HG03045 (cell line): ENCODE measurements around the gene FBXO48.
A peak's percentile ranks its signal among the peaks of the same experiment; 100 is the strongest.

ENCODE experiments used
- ATAC-seq: cut with Tn5 transposase; IDR thresholded peaks from one replicate; pipeline ENCODE4 v1.9.1; 2021; ENCODE audit warnings: mild to moderate bottlenecking, moderate library complexity; ENCODE audit not compliant: unreplicated experiment

Gene FBXO48

DNA sequence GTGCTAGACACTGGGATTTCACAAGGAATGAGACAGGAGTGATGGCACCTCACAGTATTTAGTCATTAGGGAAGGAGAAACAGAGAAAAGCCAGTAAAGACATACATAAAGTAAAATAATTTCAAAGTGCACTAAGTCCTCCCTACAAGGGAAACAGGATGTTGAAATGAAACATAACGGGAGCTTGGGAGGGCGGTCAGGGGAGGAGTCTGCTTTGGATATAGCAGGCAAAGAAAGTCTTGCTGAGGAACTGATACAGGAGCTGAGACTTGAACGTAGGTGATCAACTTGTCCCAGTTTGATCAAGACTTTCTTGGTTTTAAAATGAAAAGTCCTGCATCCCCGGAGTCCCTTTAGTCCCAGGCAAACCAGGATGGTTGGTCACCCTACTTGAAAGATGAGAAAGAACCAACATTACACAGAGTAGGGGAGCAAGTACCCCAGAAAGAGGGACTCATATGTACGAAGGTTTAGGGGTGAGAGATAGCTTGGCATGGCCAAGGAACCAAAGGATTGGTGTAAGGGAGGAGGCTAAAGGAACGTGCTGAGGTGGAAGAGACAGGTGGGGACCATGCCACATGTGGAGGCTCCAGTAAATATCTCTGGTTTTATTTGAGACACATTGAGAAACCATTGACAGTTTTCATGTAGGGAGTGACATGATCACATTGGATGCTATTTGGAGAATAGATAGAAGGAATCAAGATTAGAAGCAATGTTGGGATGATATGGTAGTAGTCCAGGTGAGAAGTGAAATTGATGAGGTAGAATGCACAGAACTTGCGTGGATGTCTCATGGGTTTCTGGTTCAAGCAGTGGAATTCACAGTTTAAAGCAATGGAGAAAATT is 28.4 kb downstream of the FBXO48 start:
- ATAC-seq: no peak

DNA sequence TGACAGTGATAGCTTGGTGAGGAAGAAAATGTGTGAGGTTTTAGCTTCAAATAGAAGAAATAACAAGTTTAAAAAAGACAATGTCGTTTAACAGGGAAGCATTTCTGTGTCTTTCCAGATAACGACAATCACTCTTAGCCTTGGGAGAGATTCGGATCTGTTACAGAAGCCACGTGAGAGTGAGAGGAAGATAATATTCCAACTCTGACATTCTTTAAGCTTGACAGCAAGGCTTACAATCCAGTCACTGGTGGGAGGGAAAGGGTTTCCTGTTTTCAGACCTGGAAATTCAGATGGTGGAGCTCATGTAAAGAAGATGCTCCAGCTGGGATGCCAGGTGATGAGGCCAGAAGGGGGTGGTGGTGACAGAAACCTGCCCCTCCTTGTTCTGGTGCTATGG is 30.8 kb downstream of the FBXO48 start:
- ATAC-seq: no peak

DNA sequence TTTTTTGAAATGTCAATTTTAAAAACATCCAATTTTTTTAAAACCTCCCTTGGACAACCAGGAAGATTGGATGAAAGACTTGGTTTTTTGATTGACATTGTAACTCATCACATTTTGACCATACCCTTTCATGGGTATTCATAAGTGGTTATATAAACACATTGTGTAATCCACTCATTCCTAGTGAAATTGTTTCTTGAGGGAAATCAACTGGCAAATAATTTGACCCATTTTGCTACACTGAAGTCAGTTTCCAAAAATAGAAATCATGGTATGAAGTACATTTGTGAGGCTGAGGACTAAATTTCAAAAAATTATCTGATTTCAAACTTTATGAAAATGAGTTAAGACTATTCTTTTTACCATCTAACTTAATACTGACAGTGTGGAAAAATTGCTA is 31.5 kb downstream of the FBXO48 start:
- ATAC-seq: no peak

DNA sequence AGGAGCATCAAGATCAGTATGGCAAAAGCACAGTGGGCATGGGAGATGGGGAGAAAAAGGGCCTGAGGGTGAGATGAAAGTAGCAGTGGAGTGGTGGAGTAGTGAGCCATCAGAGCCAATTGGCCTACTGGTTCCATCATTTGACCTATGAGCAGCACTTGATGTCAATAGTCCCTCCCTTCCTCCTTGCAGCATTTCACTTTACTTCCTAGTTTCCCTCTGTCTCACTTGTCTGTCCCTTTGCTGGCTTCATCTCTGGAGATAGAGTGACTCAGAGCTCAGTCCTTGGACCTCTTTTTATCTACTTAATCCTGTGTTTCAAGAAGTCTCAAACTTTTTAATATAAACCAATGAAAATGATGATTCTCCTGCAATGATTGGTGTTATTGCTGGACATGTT is 32.1 kb downstream of the FBXO48 start:
- no peak for ATAC-seq

DNA sequence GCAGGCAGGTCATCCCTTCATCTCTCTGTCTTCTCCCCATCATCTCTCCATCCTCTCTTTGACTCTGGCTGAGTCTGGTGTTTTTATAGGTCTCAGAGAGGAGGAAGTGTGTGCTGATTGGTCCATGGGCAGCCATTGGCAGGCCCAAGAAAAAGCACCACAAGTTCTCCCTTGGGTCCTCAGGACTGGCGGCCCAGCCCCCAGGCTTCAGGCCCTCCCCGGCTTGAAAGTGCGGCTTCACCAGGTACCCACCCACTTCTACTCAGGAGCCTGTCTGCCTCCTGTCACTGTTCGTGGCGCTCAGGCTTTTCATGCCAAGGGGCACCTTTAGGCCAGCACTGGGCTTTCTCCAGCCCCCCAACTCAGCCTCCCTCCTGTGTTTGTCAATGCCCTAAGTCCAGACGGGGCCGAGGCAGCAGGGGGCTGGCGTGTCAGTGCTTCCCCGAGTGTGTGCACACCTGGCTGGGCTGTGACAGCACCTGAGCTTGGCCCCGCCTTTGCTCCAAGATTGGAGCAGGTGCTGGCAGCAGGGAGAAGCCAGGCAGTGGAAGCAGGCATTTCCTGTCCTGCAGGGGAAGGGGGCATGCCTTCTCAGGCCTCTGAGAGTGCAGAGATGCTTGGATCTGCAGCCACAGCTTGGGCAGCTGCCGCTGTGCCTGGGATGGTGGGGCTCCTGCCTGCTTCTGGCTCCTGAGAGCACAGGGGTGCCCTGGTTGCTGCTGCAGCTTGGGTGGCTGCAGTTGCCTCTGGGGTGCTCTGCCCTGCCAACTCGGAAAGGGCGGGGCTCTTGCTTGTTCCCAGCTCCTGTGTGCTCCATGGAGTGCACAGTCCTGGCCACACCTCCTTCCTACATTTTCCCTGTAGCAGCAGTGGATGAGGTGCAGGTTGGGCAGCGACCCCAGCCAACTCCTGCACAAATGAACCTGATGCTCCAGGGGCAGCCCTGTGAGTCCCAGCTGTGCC is 34.1 kb downstream of the FBXO48 start:
- no peak for ATAC-seq

DNA sequence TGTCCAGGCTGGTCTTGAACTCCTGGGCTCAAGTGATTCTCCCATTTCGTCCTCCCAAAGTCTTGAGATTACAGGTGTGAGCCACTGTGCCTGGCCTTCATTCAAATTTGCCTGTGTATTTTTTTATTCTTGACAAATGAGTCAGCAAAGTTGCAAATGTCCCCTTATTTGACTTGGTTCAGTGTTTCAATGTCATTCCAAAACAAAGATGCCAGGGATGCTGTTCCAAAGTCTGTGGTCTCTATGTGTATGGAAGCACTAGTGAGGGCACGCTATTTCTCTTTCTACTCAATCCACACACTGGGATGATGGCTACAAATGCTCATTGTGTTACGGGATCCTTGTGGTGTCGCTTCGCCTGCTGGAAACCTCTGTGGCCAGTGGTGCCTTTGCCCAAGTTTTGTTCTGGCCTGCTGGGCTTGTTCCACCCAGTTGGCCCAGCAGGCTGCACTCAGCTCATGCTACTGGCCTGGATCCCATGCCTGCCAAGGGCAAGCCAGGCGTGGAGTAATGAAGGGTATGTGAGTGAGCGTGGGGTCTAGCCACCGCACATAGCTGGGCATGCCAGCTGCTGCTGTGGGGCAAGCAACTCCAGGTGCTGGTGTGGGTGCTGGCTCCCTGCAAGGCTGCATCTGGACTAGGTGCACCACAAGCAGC is 35.6 kb downstream of the FBXO48 start:
- ATAC-seq: no peak

DNA sequence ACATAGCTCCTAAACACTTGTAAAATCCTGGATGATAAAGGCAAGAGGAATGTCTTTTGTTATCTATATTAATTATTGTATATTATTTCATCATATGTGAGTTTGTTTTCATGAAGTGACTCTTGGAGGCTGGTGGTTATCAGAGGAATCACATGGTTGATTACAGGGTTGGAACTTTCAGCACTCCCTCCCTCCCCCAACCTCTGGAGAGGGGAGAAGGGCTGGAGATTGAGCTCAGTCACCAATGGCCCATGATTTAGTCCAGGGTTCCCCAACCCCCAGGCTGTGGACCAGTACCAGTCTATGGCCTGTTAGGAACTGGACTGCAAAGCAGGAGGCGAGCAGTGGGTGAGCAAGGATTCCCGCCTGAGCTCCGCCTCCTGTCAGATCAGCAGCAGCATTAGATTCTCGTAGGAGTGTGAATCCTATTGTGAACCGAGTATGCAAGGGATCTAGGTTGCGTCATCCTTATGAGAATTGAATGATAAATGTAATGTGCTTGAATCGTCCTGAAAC is 37.7 kb downstream of the FBXO48 start:
- no peak for ATAC-seq

DNA sequence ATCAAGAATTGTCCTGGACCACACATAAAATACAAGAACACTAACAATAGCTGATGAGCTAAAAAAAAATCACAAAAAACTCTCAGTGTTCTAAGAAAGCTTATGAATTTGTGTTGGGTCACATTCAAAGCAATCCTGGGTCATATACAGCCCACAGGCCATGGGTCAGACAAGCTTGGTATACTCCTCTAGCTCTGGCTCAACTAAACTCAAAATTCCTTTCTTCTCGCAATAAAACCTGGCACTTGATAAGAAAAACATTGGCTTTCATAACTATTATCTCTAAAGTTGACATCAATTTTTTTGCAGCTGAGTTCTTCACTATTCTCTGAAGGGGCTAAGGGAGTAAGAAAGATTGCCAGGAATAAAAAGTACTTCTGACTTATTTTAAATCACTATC is 38.3 kb downstream of the FBXO48 start:
- no peak for ATAC-seq

DNA sequence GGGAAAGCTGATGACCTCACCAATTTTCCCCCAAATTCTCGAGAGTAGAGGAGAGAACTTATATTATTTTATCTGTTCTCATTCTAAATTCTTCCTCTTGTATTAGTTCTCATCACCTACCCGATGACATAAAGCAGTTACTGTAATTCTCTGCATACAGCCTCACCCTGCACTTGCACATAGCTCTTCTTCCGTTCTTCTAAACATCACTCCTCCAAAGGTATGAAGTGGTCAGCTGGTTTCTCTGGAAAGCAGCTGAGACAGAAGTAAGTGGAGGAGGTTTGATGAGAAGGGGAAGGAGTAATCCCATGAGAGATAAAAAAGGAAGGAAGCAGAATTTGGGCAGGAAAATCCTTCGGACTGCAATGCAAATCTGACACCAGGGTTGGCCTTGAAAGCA is 39.0 kb downstream of the FBXO48 start:
- no peak for ATAC-seq

DNA sequence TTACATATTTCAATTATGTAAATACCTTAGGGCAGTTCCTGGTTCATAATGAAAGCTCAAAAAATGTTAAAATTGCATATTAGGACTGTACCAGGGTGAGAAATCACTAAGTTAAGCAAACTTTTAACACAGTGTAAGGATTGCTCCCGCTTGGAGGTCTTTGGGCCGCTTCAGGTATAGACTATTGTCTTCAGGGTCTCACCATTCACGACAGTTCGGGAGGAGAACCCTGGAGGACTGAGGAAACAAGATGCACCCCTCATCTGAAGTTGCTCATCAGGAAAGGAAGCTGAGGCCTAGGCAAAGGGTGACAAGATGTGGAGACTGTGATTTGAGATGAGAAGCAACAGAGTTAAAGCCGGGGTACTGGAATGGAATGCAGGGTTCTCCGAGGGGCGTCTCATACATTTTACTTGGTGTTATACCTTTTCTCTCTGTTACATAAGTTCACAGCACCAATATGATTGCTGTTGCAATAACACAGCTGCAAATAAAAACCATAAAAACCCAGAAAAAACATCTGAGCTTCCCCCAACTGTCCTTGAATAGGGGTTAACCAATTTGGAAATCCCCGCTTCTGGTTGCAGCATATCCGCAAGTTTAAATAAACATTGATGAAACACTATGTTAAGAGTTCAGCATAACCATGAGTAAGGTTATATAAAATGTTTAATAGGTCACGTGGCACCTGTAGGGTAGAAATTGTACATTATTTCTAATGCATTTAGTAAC is 40.1 kb downstream of the FBXO48 start:
- no peak for ATAC-seq

DNA sequence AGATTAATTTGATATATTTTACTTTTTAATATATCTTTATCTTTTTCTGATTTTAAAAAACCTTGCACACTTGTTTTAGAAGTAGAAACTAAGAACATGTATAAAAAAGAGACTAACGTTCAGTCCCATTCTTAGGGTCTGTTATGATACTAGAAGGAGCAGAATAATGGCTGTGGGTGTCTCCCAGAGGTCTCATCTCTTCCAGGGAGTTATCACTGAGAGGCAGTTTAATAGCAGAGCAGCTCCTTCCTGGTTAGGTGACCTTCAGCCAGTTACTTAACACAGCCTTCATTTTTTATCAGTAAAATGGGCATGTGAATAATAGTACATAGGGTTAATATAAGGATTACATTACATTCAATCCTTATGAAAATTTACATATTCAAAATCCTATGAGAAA is 40.6 kb downstream of the FBXO48 start:
- ATAC-seq: no peak

DNA sequence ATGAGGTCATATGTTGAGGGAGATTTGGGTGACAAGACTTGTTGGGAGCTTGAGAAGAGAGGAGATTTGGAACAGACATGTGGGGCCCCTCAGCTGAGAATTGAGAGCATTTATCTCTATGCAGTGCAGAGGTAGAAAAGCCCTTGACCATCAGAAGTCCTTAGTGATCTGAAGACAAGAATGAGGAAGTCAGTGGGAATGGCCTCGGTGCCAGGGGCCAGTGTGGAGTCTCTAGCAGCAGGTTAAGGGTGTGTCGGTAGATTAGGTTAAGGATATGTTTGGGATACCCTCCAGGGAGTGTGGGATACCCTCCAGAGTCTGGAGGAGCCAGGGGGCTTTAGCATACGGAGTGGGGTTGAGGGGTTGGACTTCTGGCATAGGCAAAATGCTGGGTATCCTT is 41.6 kb downstream of the FBXO48 start:
- no peak for ATAC-seq

DNA sequence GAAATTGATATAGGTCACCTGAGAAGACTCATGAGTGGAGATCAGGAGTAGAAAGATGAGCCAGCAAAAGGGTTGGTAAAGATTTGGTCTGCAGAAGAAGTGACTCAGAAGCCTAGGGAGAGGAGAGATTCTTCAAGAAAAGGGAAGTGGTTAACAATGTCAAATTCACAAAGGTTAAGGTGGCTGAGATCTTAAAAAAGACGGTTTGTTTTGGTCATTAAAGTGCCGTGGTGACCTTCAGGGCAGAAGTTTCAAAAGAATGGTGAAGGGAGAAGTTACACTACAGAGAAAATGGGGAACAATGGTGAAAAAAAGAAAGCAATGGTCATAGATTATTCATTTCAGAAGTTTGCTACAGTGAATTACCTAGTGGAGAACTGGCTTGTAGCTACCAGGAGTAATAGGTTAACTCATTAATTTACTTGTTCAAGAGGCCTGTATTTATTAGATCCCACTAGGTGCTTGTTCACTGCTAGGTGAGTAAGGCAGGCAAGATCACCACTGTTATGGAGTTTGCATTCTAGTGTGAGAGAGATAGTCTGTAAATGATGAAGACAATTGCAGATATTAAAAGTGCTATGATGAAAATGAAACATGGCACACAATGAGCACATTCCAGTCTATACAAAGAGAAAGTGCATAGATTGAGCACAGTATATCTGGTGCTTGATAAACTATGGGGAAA is 43.0 kb downstream of the FBXO48 start:
- ATAC-seq: peak; percentile 73

DNA sequence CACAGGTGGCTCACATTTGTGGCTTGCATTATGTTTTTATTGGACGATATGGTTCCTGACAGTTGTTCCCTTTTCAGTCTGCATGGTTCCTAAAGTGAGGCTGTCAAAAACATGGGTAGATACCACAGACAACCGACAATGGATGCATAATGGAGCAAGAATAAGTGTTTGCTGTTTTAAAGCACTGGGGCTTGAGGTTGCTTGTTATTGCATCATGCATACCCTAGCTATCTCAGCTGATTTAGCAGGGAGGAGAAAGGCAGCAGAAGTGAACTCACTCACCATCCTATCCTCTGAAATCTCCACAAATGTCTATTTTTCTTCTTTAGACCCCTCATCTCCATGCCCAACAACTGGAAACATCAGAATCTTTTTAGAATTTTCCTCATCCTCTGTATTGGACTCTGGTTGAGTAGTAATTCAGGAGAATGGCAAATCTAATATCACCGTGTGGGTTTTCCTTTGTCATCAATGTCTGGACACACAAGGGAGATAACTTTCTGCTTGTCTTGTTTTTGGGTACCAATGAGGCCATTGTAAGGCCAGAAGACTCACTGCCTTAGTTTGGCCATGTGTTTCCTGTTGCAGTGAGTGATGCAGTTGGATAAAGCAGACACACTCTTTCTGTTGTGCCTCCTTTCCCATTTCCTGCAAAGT is 46.7 kb downstream of the FBXO48 start:
- no peak for ATAC-seq

DNA sequence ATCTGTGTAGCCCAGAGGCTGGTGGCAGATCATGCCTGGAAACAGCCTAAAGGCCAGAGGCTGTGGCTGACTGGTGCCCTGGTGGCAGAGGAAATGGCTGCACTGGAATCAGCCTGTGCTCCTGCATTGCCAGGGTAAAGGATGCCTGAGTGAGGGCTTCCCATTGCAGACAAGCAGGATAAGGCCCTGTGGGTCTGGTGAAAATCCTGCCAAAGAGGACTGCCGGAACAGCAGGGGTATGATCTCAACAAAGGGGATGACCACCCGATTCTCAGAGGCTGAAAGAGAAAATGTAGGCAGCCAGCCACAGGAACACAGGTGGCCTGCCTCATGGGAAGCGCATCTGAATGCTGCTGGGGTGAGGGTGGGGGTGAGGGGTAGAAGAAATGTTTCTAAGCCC is 48.2 kb downstream of the FBXO48 start:
- no peak for ATAC-seq

DNA sequence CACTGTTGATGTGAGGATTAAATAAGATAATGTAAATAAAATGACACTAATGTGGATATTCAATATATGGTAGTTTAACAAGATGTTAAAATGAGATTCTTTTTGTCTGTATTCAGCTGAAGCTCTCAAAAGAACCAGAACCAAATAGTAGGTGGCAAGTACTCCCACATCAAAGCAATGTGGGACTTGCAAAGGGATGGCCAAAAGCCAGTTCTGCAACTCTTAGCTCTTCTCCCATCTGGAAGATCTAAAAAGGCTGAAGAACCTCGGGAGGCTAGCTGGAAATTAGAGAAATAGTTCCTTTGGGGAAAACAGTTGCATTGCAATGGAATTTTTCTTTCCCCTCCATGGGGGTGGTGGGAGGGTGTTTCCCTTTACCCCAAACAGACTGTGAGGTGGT is 48.7 kb downstream of the FBXO48 start:
- no peak for ATAC-seq

DNA sequence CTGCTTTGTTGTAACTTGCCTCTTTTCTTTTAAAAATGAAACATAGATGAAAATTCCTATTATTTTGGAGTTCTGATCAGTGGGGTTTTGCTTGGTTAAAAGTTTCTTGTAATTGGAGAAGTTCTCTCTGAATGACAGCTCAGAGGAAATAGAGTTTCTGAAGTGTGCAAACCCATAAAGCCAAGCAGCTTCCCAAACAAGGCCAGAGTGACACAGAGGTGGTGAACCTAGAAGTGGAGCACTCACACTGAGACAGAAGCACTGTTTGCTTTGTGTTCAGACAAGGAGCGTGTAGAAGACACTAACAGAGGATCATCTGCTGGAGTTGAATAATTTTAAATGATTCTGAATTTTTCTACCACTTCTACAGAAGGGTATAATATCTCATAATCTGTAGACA is 49.2 kb downstream of the FBXO48 start:
- no peak for ATAC-seq

DNA sequence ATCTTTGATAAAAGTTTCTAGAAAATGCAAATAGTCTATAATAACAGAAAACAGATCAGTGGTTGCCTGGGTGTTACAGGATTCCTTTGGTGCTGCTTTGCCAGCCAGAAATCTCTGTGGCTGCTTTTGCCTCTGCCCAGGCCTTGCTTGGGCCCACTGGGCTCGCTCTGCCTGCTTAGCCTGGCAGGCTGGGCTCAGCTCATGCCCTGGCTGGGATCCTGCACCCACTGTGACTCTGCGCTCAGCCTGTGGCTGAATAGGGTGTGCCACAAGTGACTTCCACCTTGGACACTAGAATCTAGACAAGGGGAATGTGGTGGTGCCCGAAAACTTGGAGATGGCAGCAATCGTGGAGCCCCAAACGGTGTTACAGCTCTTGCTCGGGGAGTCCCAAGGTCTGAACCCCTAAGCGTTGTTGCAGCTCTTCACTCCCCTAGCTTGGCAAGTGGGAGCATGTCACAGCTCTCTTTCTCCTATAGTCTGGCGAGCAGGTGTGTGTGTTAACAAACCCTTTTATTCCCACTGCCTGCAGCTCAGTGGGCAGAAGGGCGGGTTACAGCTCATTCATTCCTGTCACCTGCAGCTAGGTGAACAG is 50.9 kb downstream of the FBXO48 start:
- no peak for ATAC-seq

DNA sequence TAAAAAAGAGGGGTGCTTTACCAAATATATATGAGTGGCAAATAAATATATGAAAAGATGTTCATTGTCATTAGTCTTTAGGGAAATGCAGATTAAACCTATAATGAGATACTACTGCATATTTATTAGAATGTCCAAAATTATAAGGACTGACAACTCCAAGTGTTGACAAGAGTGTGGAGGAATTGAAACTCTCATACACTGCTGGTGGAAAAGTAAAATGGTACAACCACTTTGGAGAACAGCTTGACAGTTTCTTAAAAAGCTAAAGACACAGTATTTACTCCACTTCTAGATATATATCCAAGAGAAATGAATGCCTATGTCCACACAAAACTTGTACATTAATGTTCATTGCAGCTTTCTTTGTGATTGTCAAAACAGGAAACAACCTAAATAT is 51.6 kb downstream of the FBXO48 start:
- ATAC-seq: no peak
